Measurements from ENCODE around the gene ATF3. TPM values are rescaled to one million over a fixed set of nuclear protein-coding genes. Genes with fewer than 3 reads are reported as not detected.
"Not testable (repeated sequence)": the region's sequence is repeated elsewhere in the genome, so short reads cannot be mapped to it uniquely, and the experiment has no call there.

The ATF3 gene
- total RNA-seq, 1 experiment from 2014 or later, result 19.2 TPM

GRCh38 chr1:212647004-212647403, 38.4 kb downstream of the ATF3 start:
- DNase-seq (ENCODE audit: extremely low read depth, low read depth), result no peak

GRCh38 chr1:212648431-212648830, 39.9 kb downstream of the ATF3 start:
- no peak for DNase-seq (ENCODE audit: extremely low read depth, low read depth)

DNA sequence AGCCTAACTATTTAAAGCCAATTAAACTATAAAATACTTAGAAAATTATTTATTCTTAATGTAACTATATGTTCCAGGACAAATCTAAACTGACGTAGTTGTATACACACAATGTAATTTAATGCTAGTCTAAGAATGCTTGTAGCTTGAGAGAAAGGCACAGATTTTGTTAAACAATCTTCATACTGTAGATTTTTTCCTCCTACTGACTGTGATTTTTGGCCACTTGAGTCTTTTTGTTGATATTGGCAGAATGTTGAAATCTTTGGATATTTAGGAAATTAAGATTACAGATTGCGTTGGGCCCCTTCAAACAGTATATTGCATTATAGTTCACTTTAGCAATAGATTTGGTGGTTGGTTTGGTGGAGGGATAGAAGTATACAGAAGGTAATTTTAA, 40.5 kb downstream of the ATF3 start:
- DNase-seq (ENCODE audit: extremely low read depth, low read depth), result no peak

GRCh38 chr1:212650228-212650627, 41.7 kb downstream of the ATF3 start:
- DNase-seq (ENCODE audit: extremely low read depth, low read depth), result no peak

DNA sequence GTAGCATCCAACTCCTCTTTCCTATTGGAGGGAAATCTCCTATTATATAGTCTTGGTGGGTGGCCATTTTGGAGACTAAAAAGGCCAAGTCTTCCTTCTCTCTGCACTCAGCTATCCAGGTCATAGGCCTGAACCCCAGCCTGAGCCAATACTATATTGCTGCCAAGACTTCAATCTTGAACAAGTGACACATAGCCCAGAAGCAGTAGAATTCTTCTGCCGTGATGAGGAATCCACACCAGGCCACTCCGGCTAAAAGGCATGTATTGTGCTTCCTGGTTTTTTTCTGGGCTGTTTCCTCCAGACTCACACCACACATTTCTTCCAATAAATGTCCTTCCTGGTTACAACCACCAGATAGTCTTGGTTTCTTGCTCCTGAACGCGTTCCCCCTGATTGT, 43.0 kb downstream of the ATF3 start:
- DNase-seq (ENCODE audit: extremely low read depth, low read depth), result no peak

DNA sequence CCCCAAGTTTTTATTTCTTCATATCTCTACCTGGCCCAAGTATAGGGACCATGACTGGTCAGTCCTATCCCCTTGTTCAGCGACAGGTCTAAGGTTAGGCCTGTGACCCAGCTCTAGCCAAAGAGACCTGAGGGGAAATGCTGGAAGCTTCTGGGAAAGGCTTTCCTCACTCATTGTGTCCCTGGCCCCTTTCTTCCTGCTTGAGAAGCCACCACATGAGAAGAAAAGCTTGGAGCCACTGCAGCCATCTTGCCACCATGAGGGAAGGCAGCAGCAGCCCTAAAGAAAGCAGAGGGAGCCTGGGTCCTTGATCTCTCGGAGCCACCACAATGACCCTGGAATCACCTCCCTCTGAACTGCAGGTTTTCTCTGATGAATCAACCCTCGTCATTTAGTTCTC, 43.4 kb downstream of the ATF3 start:
- DNase-seq (ENCODE audit: extremely low read depth, low read depth), result no peak

- DNase-seq (ENCODE audit: extremely low read depth, low read depth), result no peak
Observed at GRCh38 chr1:212652609-212653008, 44.0 kb downstream of the ATF3 start.

GRCh38 chr1:212655668-212656440, 47.3 kb downstream of the ATF3 start:
- DNase-seq (ENCODE audit: extremely low read depth, low read depth), result no peak

GRCh38 chr1:212656730-212657129, 48.2 kb downstream of the ATF3 start:
- DNase-seq (ENCODE audit: extremely low read depth, low read depth), result no peak

DNA sequence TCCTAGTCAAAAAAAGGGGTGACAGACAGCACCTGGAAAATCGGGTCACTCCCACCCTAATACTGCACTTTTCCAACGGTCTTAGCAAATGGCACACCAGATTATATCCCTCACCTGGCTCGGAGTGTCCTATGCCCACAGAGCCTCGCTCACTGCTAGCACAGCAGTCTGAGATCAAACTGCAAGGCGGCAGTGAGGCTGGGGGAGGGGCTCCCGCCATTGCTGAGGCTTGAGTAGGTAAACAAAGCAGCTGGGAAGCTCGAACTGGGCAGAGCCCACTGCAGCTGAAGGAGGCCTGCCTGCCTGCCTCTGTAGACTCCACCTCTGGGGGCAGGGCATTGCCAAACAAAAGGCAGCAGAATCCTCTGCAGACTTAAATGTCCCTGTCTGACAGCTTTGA, 49.7 kb downstream of the ATF3 start:
- DNase-seq (ENCODE audit: extremely low read depth, low read depth), result not testable (repeated sequence)

DNA sequence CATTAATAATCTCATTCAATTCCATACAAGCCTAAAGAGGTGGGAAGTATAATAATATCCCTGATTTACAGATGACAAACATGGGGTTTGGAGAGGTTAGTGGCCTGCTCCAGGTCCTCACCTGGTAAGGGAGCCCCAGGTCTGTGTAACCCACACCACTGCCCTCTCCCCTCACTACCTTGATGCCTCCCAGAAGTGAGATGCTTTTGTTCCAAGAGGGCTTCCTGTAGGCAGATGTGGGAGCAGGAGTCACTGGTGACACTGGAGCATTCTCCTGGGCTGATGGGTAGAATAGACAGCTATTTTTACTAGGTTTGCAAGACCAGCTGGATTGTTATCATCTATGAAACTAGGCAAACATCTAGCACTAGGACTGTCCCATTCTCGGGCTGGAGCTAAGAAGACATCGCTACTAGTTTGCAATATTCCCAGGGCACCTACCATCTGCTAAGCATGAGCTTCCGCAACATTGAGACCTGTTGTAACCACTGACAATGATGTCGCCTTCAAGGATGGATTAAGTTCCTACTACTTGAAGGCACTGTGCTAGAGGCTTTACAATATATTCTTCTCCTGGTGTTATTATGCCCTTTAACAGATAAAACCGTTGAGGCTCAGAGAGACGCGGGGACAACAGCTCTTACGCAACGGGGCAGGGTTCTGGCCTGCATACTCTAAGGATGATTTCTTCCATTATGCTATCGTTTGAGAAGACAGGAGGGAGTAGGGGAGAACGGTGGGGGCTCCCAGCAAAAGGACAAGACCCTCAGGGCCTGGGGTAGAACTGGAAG, 56.0 kb downstream of the ATF3 start:
- no peak for DNase-seq (ENCODE audit: extremely low read depth, low read depth)

DNA sequence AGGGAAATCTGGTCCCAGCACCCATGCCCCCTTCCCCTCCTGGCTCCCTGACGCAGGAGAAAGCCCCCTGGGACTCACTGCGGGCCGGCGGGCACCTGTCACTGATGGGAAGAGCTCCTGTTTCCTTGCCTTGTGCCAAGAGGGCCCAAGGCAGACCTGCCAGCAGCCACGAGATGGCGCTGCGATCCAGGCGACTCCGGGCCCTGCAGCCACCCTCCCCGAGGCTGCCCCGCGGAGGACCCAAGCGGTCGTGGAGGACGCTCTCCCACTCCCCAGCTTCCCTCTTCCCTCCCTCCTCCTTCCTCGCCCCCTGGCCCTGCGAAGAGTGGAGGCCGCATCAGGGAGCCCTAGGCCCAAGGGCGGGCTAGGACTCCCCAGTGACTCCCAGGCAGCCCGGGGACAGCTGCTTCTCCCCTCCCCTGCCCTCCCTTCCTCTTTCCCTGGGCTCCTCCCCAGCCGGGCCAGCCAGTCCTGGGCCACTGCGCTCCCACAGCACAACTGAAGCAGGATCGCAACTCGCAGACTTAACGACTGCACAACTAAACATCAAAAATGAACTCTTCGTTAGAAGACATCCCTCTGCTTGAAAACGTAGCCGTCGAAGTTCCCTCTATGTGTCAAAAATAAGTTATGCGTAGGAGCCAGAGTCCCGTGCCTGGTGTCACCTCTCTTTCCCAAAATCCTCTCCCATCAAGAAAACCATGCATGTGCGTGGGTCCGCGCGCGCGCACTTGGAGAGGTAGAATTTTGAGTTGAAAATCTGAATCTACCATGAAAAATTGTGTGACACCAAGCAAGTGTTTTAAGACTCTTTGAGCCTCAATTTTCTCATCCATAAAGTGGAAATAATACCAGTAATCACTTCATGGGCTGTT, 56.9 kb downstream of the ATF3 start:
- peak; percentile 76 for DNase-seq (ENCODE audit: extremely low read depth, low read depth)

DNA sequence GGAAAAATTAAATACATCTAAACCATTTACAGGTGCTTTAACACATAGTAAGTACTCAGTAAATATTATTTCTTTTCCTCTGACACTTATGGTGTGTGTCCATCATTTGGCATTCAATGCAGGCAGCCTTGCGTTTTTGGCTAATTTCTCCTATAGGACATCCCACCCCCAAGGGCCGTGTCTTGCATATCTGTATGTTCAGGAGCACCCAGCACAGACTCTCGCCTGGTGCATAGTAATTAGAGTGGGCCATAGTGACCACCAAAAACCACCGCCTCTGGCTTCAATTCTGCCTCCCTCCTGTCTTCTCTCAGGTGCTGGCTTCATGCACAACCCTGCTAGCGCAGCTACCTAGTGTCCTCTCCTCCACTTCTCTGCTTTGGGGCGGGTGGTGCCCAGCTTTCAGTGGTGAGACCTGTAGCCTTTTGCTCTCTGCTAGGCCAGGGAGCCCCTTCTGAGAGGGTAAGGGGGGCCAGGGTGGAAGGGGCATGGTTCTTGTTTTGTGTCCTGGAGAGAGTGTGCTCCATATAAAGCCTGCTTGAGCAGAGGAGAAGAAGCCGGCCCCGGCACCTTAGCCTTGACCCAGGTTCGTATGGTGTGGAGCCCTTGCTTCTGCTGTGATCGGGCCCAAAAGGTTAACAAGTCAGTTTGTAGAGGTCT, 57.7 kb downstream of the ATF3 start:
- no peak for DNase-seq (ENCODE audit: extremely low read depth, low read depth)

DNA sequence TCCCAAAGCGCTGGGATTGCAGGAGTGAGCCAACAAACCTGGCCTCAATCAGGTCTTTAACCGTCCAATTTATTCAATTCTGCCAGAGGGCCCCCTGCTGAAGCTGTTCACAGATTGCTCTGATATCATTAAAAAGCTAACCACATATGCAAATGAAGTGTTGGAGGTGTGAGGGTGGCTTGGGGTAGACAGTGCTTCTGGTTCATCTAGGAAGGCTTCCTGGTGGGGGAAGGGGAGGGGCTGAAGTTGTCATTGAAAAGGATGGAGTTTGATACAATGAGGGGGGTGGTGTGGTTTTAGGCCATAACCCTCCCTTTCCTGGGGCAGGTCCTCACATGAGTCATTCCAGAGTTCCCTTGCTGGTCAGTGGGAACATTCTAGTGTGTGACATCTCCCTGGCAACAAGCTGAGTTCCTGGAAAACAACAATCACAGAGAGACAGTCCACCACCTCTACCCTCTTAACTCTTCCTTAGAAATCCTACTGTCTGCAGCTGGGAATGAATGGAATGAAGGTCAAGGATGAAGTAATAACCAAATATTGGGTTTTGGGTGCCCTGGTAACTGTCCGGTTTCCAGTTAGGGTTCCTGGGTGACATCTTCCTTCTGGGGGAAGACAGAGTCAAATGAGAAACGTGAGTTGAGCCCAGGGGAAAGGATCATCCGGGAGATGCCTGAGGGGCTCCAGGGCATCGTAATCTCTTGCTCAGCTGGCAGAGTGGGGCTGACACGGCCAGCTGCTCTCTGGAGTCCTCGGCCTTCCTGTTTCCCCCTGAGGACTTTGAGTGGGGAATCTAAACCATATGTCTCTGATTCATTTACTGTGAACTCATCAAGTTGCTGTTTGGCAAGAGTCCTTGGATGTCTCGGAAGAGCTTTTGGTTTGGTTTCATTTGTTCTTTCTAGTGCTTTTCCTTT, 58.9 kb downstream of the ATF3 start:
- no peak for DNase-seq (ENCODE audit: extremely low read depth, low read depth)

GRCh38 chr1:212668477-212668876, 59.9 kb downstream of the ATF3 start:
- DNase-seq (ENCODE audit: extremely low read depth, low read depth), result no peak

DNA sequence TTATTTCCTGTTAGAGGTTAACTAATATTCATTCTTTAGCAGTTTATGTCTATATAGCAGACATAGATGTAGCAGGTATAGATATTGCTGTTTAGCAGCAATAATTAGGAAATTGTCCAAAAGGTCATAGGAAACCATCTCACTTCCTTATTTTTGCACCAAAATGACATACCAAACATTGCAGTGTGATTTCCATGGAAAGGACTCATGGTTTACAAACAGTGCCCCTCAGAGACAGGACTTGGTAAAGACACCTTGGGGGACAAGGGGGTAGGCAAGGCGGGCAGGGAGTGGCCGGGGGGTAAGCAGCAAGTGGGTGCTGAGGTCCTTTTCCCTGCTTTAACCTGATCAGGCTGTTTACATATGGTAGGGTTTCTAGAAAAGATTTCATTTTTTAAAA, 60.5 kb downstream of the ATF3 start:
- peak; percentile 20 for DNase-seq (ENCODE audit: extremely low read depth, low read depth)

- no peak for DNase-seq (ENCODE audit: extremely low read depth, low read depth)
Observed at GRCh38 chr1:212669600-212669999, 61.0 kb downstream of the ATF3 start.

- DNase-seq (ENCODE audit: extremely low read depth, low read depth), result no peak
Observed at GRCh38 chr1:212670301-212670700, 61.7 kb downstream of the ATF3 start.

Measured in NCI-H460 (cell line).